ENCODE data around the gene HSPA9.
"Not testable (repeated sequence)": the region's sequence is repeated elsewhere in the genome, so short reads cannot be mapped to it uniquely, and the experiment has no call there.

The HSPA9 gene

DNA sequence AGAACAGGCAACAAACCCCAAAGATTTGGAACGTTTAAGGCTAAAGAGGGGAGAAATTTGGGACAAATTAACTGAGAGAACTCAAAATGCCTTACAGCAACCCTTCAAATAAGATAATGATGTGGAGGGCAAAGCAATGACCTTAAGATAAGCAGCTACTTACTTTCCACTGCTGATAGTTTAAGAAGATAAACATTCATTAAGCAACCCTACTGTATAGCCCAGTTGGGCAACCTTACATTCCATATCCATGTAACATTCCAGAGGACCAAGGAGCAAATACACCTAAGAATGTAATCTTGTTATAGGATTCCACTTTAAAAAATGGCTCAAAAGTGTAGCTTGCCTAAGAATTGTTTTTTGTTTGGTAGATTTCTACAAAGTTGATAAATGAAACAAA is 47.0 kb downstream of the HSPA9 start:
- no peak for DNase-seq

DNA sequence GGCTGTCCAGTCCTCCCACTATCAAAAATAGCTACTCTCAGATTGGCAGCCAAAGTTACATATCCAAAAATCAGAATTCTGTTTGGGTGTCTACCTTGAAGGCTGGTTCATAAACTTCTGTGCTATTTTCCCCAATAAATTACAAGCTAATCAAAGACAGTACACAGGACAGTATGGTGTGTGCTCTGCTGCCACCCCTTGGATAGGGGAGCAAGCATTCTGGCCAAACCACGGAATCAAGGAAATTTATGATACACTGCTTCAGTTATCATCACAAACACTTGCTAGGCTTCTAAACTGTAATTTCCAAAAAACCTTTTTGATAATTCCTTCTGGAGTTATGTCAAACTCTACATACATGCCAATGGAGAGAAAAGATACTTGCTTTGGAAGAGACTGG is 48.0 kb downstream of the HSPA9 start:
- no peak for DNase-seq

GRCh38 chr5:138523406-138523805 is 51.8 kb downstream of the HSPA9 start:
- no peak for DNase-seq

DNA sequence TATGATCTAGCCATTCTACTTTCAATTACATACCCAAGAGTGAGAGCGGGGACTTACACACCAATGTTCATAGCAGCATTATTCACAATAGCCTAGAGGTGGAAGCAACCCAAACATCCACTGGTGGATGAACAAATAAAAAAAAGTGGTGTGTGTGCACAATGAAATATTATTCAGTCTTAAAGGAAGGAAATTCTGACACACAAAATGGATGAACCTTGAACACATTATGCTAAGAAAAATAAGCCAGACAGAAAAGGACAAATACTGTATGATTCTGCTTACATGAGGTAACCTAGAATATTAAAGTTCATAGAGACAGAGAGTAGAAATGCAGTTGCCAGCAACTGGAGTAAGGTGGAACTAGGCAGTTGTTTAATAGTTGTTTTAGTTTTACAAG is 54.2 kb downstream of the HSPA9 start:
- no peak for DNase-seq

- DNase-seq, result no peak
Measured at GRCh38 chr5:138517437-138517836, 57.8 kb downstream of the HSPA9 start.

DNA sequence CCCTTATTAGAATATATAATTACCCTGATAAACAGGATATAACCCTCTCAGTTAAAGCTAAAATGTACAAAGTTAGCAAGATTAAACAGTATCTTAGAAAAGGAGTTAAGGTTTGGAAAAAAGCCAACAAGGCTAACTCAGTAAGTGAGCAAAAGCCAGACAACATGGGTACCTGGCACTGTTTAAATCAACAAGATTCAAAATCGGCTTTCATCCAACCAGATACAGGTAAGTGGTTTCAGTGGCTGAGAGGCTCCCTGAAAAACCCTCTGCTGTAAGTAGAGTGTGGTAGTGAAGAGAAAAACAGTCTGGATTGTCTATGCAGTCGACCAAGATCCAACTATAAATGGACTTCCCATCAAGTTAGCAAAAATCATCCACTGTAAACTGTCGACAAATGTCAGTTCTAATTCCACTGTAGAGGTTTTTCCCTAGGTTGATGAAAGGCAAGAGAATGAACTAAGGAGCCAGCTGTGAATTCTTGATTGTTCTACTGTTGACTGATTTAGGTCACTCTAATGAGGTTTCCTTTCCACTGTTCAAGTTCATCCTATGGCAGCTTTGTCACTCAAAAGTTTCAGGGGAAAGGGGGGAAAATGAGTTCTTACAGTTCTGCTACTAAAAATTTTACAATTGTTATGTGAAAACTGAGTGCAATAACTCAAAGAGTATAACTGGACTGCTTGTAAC is 59.5 kb downstream of the HSPA9 start:
- DNase-seq, result no peak

DNA sequence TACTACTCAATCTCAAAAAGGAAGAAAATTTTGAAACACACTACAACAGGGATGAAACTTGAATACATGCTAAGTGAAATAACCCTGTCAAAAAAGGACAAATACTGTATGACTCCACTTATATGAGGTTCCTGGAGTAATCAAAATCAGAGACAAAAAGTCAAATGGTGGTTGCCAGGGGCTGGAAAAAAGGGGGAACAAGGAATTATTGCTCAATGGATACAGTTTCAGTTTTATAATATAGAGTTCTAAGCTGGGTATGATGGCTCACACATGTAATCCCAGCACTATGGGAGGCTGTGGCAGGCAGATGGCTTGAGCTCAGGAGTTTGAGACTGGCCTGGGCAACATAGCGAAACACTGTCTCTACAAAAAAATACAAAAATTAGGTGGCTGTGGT is 61.2 kb downstream of the HSPA9 start:
- no peak for DNase-seq

GRCh38 chr5:138508958-138509357 is 66.2 kb downstream of the HSPA9 start:
- DNase-seq, result no peak

- DNase-seq, result not testable (repeated sequence)
Measured at GRCh38 chr5:138507485-138507884, 67.7 kb downstream of the HSPA9 start.

- DNase-seq, result no peak
Measured at GRCh38 chr5:138506370-138507306, 68.6 kb downstream of the HSPA9 start.

GRCh38 chr5:138504799-138505198 is 70.4 kb downstream of the HSPA9 start:
- DNase-seq, result no peak
